ENCODE results near the gene NDUFAF3. TPM values are rescaled to one million over a fixed set of nuclear protein-coding genes. Genes with fewer than 3 reads are reported as not detected.

The NDUFAF3 gene
- total and polyA plus RNA-seq, 2 donors from 2014 or later, result 106 to 190 TPM

GRCh38 chr3:48983096-48983495, 38.8 kb upstream of the NDUFAF3 start:
- FAIRE-seq, result no peak

GRCh38 chr3:48984663-48985062, 37.3 kb upstream of the NDUFAF3 start:
- Histone ChIP-seq H3K36me3 (ENCODE audit: control insufficient read depth in 2 of 3, insufficient read depth in 3 of 3, low read length in 3 of 3) (peaks cover 7 to 42% (median 28%) of the 10 kb centered on the region in 3 donors), H3K27ac (ENCODE audit: low read depth in 2 of 2, low read length in 2 of 2) (no peak overlapping the region), H3K9me3 (ENCODE audit: control insufficient read depth in 2 of 3, insufficient read depth in 1 of 3, low read length in 3 of 3) (no peaks in the 10 kb centered on the region), H3K27me3 (ENCODE audit: control insufficient read depth, insufficient read depth, low read length) (no peaks in the 10 kb centered on the region), H3K4me3 (ENCODE audit: low read length in 3 of 3) (no peak overlapping the region), H3K9ac (ENCODE audit: low read length in 3 of 3) (no peak overlapping the region), H3K4me1 (ENCODE audit: control insufficient read depth in 2 of 3, insufficient read depth in 2 of 3, low read depth in 1 of 3, low read length in 3 of 3) (peaks cover 0 to 8% (median 5%) of the 10 kb centered on the region in 3 donors)
- intact Hi-C loops (cut with DNase I), result no loop called here
- DNase-seq (no peak), FAIRE-seq (no peak)
- TF ChIP-seq CTCF (IDR thresholded peaks at IDR 0.05; ENCODE audit: borderline replicate concordance, extremely low read depth, insufficient read depth), result no peak

More at GRCh38 chr3:48983096-48983495, 38.8 kb upstream of the NDUFAF3 start:
- Histone ChIP-seq H3K9ac (ENCODE audit: low read length in 3 of 3) (no peak overlapping the region), H3K4me1 (ENCODE audit: control insufficient read depth in 2 of 3, insufficient read depth in 2 of 3, low read depth in 1 of 3, low read length in 3 of 3) (no peaks in the 10 kb centered on the region), H3K27ac (ENCODE audit: low read depth in 2 of 2, low read length in 2 of 2) (no peak overlapping the region), H3K36me3 (ENCODE audit: control insufficient read depth in 2 of 3, insufficient read depth in 3 of 3, low read length in 3 of 3) (peaks cover 13 to 50% (median 36%) of the 10 kb centered on the region in 3 donors), H3K27me3 (ENCODE audit: control insufficient read depth, insufficient read depth, low read length) (no peaks in the 10 kb centered on the region), H3K4me3 (ENCODE audit: low read length in 3 of 3) (no peak overlapping the region), H3K9me3 (ENCODE audit: control insufficient read depth in 2 of 3, insufficient read depth in 1 of 3, low read length in 3 of 3) (no peaks in the 10 kb centered on the region)
- TF ChIP-seq CTCF (IDR thresholded peaks at IDR 0.05; ENCODE audit: borderline replicate concordance, extremely low read depth, insufficient read depth), result no peak
- no peak for DNase-seq
- intact Hi-C loops (cut with DNase I), result no loop called here

- DNase-seq, result no peak
- no peak for TF ChIP-seq CTCF (IDR thresholded peaks at IDR 0.05; ENCODE audit: borderline replicate concordance, extremely low read depth, insufficient read depth)
- Histone ChIP-seq H3K9ac (ENCODE audit: low read length in 3 of 3) (no peak overlapping the region), H3K27me3 (ENCODE audit: control insufficient read depth, insufficient read depth, low read length) (no peaks in the 10 kb centered on the region), H3K36me3 (ENCODE audit: control insufficient read depth in 2 of 3, insufficient read depth in 3 of 3, low read length in 3 of 3) (peaks cover 5 to 32% (median 21%) of the 10 kb centered on the region in 3 donors), H3K27ac (ENCODE audit: low read depth in 2 of 2, low read length in 2 of 2) (no peak overlapping the region), H3K4me3 (ENCODE audit: low read length in 3 of 3) (no peak overlapping the region), H3K9me3 (ENCODE audit: control insufficient read depth in 2 of 3, insufficient read depth in 1 of 3, low read length in 3 of 3) (no peaks in the 10 kb centered on the region), H3K4me1 (ENCODE audit: control insufficient read depth in 2 of 3, insufficient read depth in 2 of 3, low read depth in 1 of 3, low read length in 3 of 3) (peaks cover 0 to 12% (median 5%) of the 10 kb centered on the region in 3 donors)
- FAIRE-seq, result no peak
- intact Hi-C loops (cut with DNase I), result no loop called here
Observed at GRCh38 chr3:48985831-48986376, 36.0 kb upstream of the NDUFAF3 start.
